ENCODE data around the gene ORC3.

GRCh38 chr6:87558446-87558845, 31.5 kb upstream of the ORC3 start:
- TF ChIP-seq CTCF (IDR thresholded peaks at IDR 0.05) (no peak), POLR2A (IDR thresholded peaks at IDR 0.05) (no peak)

Measured in right lobe of liver (tissue), 4 donors.